GM21825 (cell line): Measurements from ENCODE around the gene NCK1.

Experiments
- ATAC-seq: cut with Tn5 transposase; IDR thresholded peaks from one replicate; pipeline ENCODE4 v1.9.1; 2021; ENCODE audit warnings: mild to moderate bottlenecking, moderate library complexity; ENCODE audit not compliant: unreplicated experiment

The NCK1 gene

GRCh38 chr3:136861890-136862616 is at the start of gene NCK1:
Gene NCK1 (plus strand): TSS chr3:136862208. CDS start chr3:136928002, 65,794 bp downstream.
- peak; percentile 98 for ATAC-seq

DNA sequence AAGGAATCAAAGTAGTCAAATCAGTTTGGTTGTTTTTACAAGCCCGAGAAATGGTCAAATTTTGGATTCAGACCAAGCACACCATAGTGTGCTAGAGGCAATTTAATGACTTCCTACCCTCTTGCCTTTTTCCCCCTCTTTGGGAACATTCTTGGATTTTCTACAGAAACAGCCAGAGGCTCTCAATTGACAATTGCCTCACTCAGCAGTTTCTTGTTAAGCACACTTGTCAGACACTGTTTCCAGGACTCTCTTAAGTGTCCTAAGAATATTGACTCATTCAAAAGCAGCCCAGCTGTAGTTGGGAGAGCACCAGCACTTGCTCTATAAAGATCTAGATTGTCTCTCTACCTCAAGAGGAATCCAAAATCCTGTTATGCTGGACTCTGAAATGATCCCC is 44.6 kb upstream of the NCK1 start:
- no peak for ATAC-seq

- ATAC-seq: peak; percentile 9
Measured at GRCh38 chr3:136818191-136818768, 43.7 kb upstream of the NCK1 start.

GRCh38 chr3:136818769-136819391 is 43.1 kb upstream of the NCK1 start, which contains the start of gene SLC35G2:
Gene SLC35G2 (plus strand): TSS chr3:136819126. CDS start chr3:136854461, 35,335 bp downstream.
- ATAC-seq: peak; percentile 42

GRCh38 chr3:136819392-136819730 is 42.6 kb upstream of the NCK1 start:
- ATAC-seq: peak; percentile 30

- no peak for ATAC-seq
Measured at GRCh38 chr3:136819731-136820679, 42.0 kb upstream of the NCK1 start.

DNA sequence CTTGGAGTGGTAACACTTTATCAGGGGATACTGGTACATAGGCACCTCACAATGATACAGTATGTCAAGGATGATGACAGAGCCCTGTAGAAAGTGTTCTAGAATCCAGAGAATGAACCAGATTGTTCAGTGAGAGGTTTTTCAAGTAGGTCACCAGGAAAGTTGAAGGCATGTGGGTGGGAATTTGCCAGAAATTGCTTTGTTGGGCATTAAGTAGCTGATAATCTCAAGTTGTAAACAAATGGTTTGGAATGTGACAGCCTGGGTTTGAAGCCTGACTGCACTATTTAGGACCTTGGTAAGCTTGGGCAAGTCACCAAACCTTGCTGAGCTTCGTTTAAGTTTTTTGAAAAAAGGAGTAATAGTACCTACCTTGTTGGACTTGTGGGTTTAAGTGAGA is 30.5 kb upstream of the NCK1 start:
- no peak for ATAC-seq

DNA sequence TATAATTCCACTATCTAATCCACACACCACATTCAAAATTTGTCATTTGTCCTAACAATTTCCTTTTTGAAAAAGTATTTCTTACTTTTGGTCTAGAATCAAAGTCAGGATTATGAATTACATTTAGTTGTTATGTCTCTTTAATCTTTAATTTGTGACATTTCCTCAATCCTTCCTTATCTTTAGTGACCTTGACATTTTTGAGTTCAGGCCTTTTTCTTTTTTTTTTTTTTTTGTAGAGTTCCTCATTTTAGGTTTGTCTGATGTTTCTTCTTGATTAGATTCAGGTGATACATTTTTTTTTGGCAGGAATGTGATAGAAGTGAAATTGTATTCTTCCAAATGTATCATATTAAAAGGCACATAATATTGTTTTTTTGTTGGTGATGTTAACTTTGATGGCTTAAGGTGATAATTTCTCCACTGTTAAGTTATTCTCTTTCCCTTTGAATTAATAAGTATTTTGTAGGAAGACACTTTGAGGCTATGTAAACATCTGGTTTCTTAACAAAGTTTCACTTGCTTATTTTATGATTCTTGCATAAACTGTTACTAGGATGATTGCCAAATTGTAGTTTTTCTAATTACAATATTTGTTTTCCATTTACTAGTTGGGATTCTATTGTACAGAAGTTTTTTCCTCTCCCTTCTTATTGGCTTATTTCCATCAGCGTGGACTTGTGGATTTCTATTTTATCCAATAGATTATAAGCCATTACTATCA is 26.8 kb upstream of the NCK1 start:
- no peak for ATAC-seq

- ATAC-seq: no peak
Measured at GRCh38 chr3:136835813-136836510, 26.0 kb upstream of the NCK1 start.

- ATAC-seq: no peak
Measured at GRCh38 chr3:136836511-136837156, 25.4 kb upstream of the NCK1 start.

GRCh38 chr3:136838641-136839555 is 23.1 kb upstream of the NCK1 start:
- no peak for ATAC-seq

- no peak for ATAC-seq
Measured at GRCh38 chr3:136839556-136839931, 22.5 kb upstream of the NCK1 start.

GRCh38 chr3:136840252-136840651 is 21.8 kb upstream of the NCK1 start:
- no peak for ATAC-seq

GRCh38 chr3:136842294-136842693 is 19.7 kb upstream of the NCK1 start:
- no peak for ATAC-seq

- ATAC-seq: no peak
Measured at GRCh38 chr3:136844724-136845123, 17.3 kb upstream of the NCK1 start.

GRCh38 chr3:136852180-136852579 is 9.8 kb upstream of the NCK1 start:
- no peak for ATAC-seq

DNA sequence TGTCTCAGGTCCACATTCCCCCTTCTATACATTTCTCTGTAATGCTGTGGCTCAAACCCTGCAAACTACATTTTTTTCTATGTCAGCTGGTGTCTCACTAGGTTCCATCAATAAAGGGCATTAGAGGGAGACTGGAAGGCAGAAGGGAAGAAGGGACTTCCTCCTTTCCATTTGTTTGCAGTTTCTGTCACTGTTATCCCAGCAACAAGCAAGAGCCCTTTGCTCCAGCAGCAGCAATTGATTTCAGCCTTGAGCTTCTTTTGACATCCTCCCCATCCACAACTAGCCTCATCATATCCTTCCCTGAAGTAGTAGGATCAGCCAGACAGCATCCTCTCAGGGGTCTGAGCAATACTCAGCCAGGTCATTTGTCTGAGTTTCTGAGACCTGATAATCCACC is 5.3 kb upstream of the NCK1 start:
- no peak for ATAC-seq

DNA sequence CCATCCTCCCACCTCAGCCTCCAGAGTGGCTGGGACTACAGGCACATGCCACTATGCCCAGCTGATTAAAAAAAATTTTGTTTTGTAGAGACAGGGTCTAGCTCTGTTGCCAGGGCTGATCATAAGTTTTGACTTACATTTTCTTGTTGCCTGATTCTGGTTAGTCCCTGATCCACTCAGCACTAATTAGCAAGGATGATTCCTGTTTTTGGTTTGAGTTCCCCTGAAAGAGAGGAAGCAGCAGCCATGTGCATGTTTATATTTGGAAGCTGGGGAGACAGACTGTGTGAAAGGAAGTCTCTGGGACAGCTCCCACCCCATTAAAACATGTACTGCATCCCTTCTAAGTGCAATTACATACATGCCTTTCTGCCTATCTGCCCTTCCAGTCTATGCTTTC is 3.6 kb upstream of the NCK1 start:
- no peak for ATAC-seq
